Tibial nerve (tissue), 4 donors: ENCODE results near the gene GSTM5. TPM values are rescaled to one million over a fixed set of nuclear protein-coding genes. Genes with fewer than 3 reads are reported as not detected.
"Not testable (repeated sequence)": the region's sequence is repeated elsewhere in the genome, so short reads cannot be mapped to it uniquely, and the experiment has no call there.

Experiments used
- DNase-seq, 2 donors: peaks; one replicate each; pipeline ENCODE4 v3.0.0-alpha.2; 2019; ENCODE audit warnings: low spot score in 2 of 2
- H3K27ac ChIP-seq, 4 donors: fragments of 200-600 bp; sonication (generic) in 3 of 4; one replicate each; pipeline ENCODE4 v1.5.1; 2017 to 2019; ENCODE audit warnings: mild to moderate bottlenecking in 1 of 4
- H3K27me3 ChIP-seq, 2 donors: fragments of 200-600 bp; sonication (generic) in 1 of 2; one replicate each; pipeline versions ENCODE4 v1.5.1 to v1.6.0; 2017 to 2019
- H3K36me3 ChIP-seq, 3 donors: fragments of 200-600 bp; sonication (generic); one replicate each; pipeline ENCODE4 v1.5.1; 2018 to 2019
- H3K4me1 ChIP-seq, 4 donors: fragments of 200-600 bp; sonication (generic) in 3 of 4; one replicate each; pipeline ENCODE4 v1.5.1; 2017 to 2019
- H3K4me3 ChIP-seq, 4 donors: fragments of 200-600 bp; sonication (generic) in 3 of 4; one replicate each; pipeline ENCODE4 v1.5.1; 2017 to 2019; ENCODE audit warnings: mild to moderate bottlenecking in 1 of 4, moderate library complexity in 1 of 4
- H3K9me3 ChIP-seq, 4 donors: fragments of 200-600 bp; sonication (generic) in 3 of 4; one replicate each; pipeline ENCODE4 v1.5.1; 2017 to 2019
- CTCF ChIP-seq, 5 experiments: fragments of 200-600 bp in 3 of 5; fragments of 450-650 bp in 2 of 5; sonication (generic) in 3 of 5; IDR thresholded peaks; one replicate each; pipeline ENCODE4 v1.5.1; 2016 to 2019; ENCODE audit warnings: antibody characterized with exemption in 5 of 5, mild to moderate bottlenecking in 3 of 5, moderate library complexity in 2 of 5
- EP300 ChIP-seq, 2 donors: sonication (generic); formaldehyde crosslinking; IDR thresholded peaks; one replicate each; pipeline ENCODE4 v1.6.1; 2017; ENCODE audit warnings: antibody characterized with exemption in 2 of 2, mild to moderate bottlenecking in 1 of 2
- POLR2A ChIP-seq, 2 donors: fragments of 450-650 bp; IDR thresholded peaks; one replicate each; pipeline ENCODE4 v1.6.1; 2017; ENCODE audit warnings: antibody characterized with exemption in 2 of 2, mild to moderate bottlenecking in 2 of 2, moderate library complexity in 2 of 2
- WGBS, 2 donors: methylation state at CpG; one replicate each; pipeline ENCODE4 v1.1.5; 2018; 5-methylcytosine and 5-hydroxymethylcytosine counted together
- total RNA-seq, 4 donors: library from RNA; depleted of rRNA; stranded (reverse); fragments of >200 nt; gene quantifications; one replicate each; pipeline ENCODE4 v1.1.0, GENCODE V29; 2016

Gene GSTM5
- total RNA-seq, 4 donors from 2014 or later, result 1.1 to 9.2 (median 2.8) TPM

- Histone ChIP-seq H3K27ac (peak overlapping the region in 1 of 4 donors; percentile 83), H3K4me1 (peaks cover 0 to 10% (median 0%) of the 10 kb centered on the region in 4 donors), H3K27me3 (no peaks in the 10 kb centered on the region), H3K4me3 (no peak overlapping the region), H3K9me3 (no peaks in the 10 kb centered on the region), H3K36me3 (no peaks in the 10 kb centered on the region)
- TF ChIP-seq CTCF (IDR thresholded peaks at IDR 0.05) (no peak), POLR2A (IDR thresholded peaks at IDR 0.05) (no peak), EP300 (IDR thresholded peaks at IDR 0.05) (no peak)
- 89 to 90% methylated on average over 13 of the region's 13 CpGs for WGBS, 2 donors
- peak in 1 of 2 donors; percentile 3 for DNase-seq
Observed at GRCh38 chr1:109764561-109765482, 52.8 kb downstream of the GSTM5 start.

GRCh38 chr1:109765483-109765815 is 53.4 kb downstream of the GSTM5 start:
- peak overlapping the region in 1 of 4 donors; percentile 83 for H3K27ac ChIP-seq
- TF ChIP-seq CTCF (IDR thresholded peaks at IDR 0.05) (no peak), POLR2A (IDR thresholded peaks at IDR 0.05) (no peak), EP300 (IDR thresholded peaks at IDR 0.05) (no peak)
- no peaks in the 10 kb centered on the region for H3K27me3 ChIP-seq
- H3K4me1 ChIP-seq, result peaks cover 0 to 10% (median 0%) of the 10 kb centered on the region in 4 donors
- no peaks in the 10 kb centered on the region for H3K9me3 ChIP-seq
- H3K36me3 ChIP-seq, result no peaks in the 10 kb centered on the region
- H3K4me3 ChIP-seq, result no peak overlapping the region
- DNase-seq, result no peak
- WGBS, 2 donors, result 78 to 80% methylated on average over 4 of the region's 4 CpGs

GRCh38 chr1:109765896-109766615 is 54.0 kb downstream of the GSTM5 start:
- peaks cover 0 to 13% (median 0%) of the 10 kb centered on the region in 4 donors for H3K4me1 ChIP-seq
- H3K9me3 ChIP-seq, result no peaks in the 10 kb centered on the region
- no peak for TF ChIP-seq POLR2A (IDR thresholded peaks at IDR 0.05)
- TF ChIP-seq CTCF (IDR thresholded peaks at IDR 0.05), result no peak
- TF ChIP-seq EP300 (IDR thresholded peaks at IDR 0.05), result no peak
- DNase-seq, result no peak
- H3K4me3 ChIP-seq, result no peak overlapping the region
- 69 to 72% methylated on average over 13 of the region's 13 CpGs for WGBS, 2 donors
- peak overlapping the region in 1 of 4 donors; percentile 34 for H3K27ac ChIP-seq
- no peaks in the 10 kb centered on the region for H3K27me3 ChIP-seq
- H3K36me3 ChIP-seq, result no peaks in the 10 kb centered on the region

- H3K9me3 ChIP-seq, H3K27me3 ChIP-seq, H3K27ac ChIP-seq, H3K36me3 ChIP-seq, H3K4me3 ChIP-seq: not testable (repeated sequence)
- 61 to 71% methylated on average over 17 of the region's 17 CpGs for WGBS, 2 donors
- H3K4me1 ChIP-seq, result peaks cover 0 to 13% (median 0%) of the 10 kb centered on the region in 4 donors
- DNase-seq, result peak in 1 of 2 donors; percentile 1
Observed at GRCh38 chr1:109766991-109767636, 55.1 kb downstream of the GSTM5 start.

Other genes starting within 250 kb of the GSTM5 start
- 1 to 10 TPM; 1.5 to 3.5 (median 2.4) TPM for gene SYPL2, start 245.7 kb upstream of the GSTM5 start, total RNA-seq
- 1 to 10 TPM; 6.5 to 6.8 (median 6.5) TPM for gene ATXN7L2, start 228.3 kb upstream of the GSTM5 start, total RNA-seq
- gene CYB561D1, start 218.2 kb upstream of the GSTM5 start, total RNA-seq, result 1 to 10 TPM; 4.4 to 8.4 (median 5.6) TPM
- gene AMIGO1, start 202.5 kb upstream of the GSTM5 start, total RNA-seq, result 10 to 100 TPM in 1 of 4 donors, 1 to 10 TPM in 3; 8.1 to 10.3 (median 8.4) TPM
- under 1 TPM in 2 of 4 donors, not detected in 2; 0.59 to 0.60 TPM for gene GPR61, start 172.4 kb upstream of the GSTM5 start, total RNA-seq
- gene GNAI3, start 163.6 kb upstream of the GSTM5 start, total RNA-seq, result 1 to 10 TPM; 4.0 to 6.3 (median 5.1) TPM
- not detected for gene GNAT2, start 92.6 kb upstream of the GSTM5 start, total RNA-seq
- gene AMPD2, start 92.4 kb upstream of the GSTM5 start, total RNA-seq, result 100 to 1,000 TPM in 2 of 4 donors, 10 to 100 TPM in 2; 70.6 to 113 (median 94.7) TPM
- gene GSTM4, start 56.2 kb upstream of the GSTM5 start, total RNA-seq, result 10 to 100 TPM; 16.3 to 47.0 (median 35.2) TPM
- 100 to 1,000 TPM in 2 of 4 donors, 10 to 100 TPM in 2; 87.1 to 120 (median 103) TPM for gene GSTM2, start 44.2 kb upstream of the GSTM5 start, total RNA-seq
- 10 to 100 TPM in 1 of 4 donors, not detected in 3; 14.1 TPM for gene GSTM1, start 24.4 kb upstream of the GSTM5 start, total RNA-seq
- gene GSTM3, start 28.8 kb downstream of the GSTM5 start, total RNA-seq, result 100 to 1,000 TPM in 1 of 4 donors, 10 to 100 TPM in 3; 37.2 to 134 (median 79.7) TPM
- gene EPS8L3, start 51.7 kb downstream of the GSTM5 start, total RNA-seq, result not detected
- 100 to 1,000 TPM in 2 of 4 donors, 10 to 100 TPM in 2; 66.8 to 124 (median 90.8) TPM for gene CSF1, start 198.6 kb downstream of the GSTM5 start, total RNA-seq